Stimulated activated CD8-positive, alpha-beta memory T cell treated with anti-CD3 and anti-CD28 coated beads, Interleukin-12 subunit alpha, Interleukin-12 subunit beta, amount 100 ng/mL, for 1 hour (primary cell): Measurements from ENCODE around the gene NUP205.
A peak's percentile ranks its signal among the peaks of the same experiment; 100 is the strongest.

ENCODE experiments used
- DNase-seq: peaks from one replicate; pipeline ENCODE4 v3.0.0-alpha.2; 2020; ENCODE audit warnings: low read depth

NUP205 gene, protein sequence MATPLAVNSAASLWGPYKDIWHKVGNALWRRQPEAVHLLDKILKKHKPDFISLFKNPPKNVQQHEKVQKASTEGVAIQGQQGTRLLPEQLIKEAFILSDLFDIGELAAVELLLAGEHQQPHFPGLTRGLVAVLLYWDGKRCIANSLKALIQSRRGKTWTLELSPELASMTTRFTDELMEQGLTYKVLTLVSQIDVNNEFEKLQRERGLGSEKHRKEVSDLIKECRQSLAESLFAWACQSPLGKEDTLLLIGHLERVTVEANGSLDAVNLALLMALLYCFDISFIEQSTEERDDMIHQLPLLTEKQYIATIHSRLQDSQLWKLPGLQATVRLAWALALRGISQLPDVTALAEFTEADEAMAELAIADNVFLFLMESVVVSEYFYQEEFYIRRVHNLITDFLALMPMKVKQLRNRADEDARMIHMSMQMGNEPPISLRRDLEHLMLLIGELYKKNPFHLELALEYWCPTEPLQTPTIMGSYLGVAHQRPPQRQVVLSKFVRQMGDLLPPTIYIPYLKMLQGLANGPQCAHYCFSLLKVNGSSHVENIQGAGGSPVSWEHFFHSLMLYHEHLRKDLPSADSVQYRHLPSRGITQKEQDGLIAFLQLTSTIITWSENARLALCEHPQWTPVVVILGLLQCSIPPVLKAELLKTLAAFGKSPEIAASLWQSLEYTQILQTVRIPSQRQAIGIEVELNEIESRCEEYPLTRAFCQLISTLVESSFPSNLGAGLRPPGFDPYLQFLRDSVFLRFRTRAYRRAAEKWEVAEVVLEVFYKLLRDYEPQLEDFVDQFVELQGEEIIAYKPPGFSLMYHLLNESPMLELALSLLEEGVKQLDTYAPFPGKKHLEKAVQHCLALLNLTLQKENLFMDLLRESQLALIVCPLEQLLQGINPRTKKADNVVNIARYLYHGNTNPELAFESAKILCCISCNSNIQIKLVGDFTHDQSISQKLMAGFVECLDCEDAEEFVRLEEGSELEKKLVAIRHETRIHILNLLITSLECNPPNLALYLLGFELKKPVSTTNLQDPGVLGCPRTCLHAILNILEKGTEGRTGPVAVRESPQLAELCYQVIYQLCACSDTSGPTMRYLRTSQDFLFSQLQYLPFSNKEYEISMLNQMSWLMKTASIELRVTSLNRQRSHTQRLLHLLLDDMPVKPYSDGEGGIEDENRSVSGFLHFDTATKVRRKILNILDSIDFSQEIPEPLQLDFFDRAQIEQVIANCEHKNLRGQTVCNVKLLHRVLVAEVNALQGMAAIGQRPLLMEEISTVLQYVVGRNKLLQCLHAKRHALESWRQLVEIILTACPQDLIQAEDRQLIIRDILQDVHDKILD (N-terminal part only)

DNA sequence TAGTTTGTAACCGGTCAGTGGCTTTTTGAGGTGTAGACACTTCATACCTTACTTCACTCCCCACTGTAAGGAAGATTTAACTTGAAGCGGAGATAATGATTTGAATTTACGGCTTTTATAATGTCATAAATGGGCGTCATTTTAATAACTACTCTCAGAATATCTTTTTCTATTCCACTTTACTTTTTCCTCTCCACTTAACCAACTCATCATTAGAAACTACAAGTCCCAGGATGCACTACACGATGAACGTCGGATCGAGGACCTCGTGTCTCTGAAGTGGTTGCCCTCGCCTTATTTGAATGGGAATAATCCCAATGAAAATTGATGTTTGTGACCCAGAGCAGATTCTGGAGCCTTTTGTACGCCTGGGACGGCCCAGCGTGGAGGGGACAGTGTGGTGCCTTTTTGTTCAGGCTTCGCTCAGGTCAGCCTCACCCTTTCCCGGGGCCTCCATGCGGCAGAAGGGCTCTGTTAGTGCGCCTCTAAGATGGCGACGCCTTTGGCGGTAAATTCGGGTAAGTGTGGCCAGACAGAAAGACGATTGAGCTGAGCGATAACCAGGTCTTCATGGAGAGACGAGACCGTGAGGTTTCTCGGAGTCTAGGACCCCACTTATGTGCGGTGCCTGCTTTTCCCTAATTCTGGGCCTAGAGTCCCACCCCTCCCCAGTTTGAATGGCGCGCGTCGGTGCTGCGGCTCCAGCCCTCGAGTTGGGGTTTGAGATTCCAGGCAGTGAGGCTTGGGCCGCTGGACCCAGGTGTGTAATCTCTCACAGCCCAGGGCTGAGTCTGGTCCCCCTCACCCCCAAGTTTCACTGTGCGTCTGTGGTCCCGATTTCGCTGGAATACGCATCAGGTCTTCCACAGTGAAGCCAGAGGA is at the start of gene NUP205:
NUP205 (plus strand) TSS at position 463 of the 882 bp plus-strand sequence; CDS start at position 491, 28 bp downstream.
- DNase-seq, result peak; percentile 57

DNA sequence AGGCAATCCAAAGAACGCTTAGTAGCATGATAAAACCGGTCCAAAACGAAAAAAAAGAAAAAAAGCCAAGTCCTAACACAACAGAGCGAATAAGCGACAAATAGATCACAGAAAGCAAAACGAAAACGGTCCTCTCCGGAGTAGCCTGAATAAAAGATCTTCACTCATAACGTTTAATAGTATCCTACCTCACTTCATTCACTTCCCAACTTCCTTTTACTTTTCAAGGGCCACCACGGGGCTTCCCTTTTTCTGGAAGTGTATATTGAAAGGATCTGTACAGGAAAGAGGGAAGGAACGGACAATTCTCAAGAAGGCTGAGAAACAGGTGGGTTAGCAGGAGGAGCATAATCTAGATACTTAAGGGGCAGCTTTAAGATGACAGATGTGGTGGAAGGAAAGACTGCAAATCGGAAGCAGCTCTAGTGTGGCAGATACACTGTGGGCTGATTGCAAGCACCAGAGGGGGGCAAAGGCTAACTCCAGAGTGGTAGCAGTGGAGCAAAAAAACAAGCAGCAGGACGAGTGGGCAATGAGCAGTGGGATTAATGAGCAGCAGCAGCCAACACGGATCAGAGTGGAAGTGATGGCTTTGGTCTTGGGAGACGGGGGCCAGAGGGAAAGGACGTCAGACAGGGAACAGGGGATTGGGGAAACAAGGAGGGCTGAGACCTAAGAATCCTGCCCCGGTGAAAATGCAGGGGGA is 48.7 kb upstream of the NUP205 start:
- DNase-seq, result peak; percentile 4

DNA sequence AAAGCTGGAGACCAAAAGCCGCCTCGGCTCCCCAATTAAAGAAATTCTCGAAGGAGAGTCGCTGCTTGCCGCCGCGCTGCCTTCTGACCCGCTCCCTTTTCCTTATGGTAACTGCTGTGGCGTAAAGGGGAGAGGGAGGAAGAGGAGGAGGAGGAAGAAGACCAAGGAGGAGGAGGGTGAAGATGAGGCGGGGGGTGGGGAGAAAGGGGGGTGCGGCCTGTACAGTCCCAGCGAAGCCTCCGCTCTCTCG is 48.2 kb upstream of the NUP205 start:
- no peak for DNase-seq

DNA sequence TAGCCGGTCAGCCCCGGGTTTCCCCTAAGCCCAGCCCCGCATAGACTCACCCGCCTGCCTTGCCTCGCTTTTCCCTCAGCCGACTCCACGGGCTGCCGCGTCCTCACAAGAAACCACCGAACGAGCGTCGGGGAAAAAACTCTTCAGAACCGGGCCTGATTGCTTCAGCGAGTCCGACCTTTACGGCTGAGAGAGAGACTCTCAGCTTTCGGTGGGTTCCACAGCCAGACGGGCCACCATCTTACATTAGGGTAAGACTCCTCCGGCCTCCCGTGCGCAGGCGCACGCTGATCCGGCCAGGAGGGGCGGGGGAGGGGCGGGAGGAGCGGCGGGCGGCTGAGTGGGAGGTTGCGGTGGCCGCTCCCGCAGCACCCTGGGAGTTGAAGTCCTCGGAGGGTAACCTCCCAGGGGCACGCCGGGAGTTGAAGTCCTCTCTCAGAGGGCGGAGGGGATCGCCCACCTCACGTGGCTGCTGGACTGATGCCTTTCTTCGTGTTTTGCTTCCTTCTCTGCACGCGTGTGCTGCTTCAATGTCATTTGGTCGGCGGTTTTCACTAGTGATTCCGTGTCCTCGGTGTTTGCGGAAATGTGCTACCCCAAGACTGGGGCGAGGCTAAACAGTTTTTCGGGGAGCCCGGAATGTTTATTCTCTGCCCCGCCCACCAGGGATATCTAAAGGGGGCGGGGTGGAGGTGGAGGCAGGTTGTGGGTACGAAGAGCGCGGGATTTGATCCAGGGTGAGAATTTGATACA is 47.7 kb upstream of the NUP205 start, which contains the start of gene CNOT4:
CNOT4 (minus strand) TSS at position 264 of the 753 bp plus-strand sequence. CDS start 71,771 bp downstream, outside the sequence.
- peak; percentile 93 for DNase-seq

DNA sequence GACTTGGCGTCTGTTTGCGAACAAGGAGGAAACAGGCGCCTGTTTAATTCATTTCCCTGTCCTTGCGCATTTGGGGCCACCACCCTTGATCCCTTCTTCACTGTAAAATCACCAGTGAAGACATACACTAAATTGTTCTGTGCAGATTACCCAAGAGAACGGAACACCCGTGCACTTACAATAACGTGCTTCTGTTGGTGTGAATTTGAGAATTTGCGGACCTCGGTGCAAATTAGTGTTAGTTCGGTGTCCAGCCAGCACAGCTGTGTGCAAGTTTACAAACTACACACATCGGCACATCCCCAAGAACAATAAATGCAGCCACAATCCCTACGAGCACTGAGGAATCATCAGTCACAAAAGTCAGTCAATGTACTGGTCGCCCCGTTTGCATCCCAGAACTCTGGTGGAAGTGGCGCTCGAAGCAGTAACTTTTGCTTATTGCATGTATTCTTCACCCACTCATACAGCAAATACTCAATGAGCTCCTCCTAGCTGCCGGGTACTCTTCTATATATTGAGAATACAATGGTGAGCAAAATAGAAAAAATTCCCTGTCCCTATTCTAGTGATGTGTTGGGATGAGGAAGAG is 47.0 kb upstream of the NUP205 start:
- no peak for DNase-seq

DNA sequence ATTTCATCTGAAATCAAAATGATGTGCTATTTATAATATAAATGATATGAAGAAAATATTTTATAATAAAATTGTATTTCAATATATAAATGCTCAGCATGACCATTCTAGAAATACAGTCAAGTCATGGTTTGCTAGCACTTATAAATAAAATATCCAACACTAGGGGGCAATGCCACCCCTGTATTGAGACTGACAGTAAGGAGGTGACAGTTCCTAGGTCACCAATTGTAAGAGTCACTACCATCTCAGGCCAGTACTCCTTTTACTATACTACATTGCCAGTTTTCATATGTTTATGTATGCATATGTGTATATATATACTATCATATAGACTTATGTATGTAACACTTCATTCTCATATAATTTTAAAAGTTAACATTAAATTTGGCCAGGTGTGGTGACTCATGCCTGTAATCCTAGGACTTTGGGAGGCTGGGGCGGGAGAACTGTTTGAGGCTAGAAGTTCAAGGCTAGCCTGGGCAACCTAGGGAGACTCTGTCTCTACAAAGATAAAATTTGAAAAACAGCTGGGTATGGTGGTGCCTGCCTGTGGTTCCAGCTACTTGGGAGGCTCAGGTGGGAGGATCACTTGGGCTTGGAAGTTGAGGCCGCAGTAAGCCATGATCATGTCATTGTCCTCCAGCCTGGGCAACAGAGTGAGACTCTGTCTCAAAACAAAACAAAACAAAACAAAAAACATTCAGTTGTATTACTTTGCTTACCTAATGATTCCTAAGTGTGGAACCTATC is 45.4 kb upstream of the NUP205 start:
- DNase-seq, result no peak

DNA sequence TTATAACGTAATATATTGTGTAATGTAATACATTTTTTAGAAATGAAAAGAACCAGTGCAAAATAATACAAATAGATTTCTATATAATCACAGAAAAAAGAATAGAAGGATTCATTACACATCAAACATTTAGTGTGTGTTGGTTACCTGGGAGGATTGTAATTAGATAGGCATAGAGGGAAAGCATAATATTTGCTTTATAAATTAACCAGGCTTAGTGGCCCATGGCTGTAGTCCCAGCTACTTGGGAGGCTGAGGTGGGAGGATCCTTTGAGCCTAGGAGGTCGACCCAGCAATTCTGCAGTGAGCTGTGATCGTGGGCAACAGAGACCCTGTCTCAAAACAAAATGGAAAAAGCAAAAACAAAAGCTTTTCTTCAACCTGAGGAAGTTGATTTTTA is 42.9 kb upstream of the NUP205 start:
- DNase-seq, result no peak

DNA sequence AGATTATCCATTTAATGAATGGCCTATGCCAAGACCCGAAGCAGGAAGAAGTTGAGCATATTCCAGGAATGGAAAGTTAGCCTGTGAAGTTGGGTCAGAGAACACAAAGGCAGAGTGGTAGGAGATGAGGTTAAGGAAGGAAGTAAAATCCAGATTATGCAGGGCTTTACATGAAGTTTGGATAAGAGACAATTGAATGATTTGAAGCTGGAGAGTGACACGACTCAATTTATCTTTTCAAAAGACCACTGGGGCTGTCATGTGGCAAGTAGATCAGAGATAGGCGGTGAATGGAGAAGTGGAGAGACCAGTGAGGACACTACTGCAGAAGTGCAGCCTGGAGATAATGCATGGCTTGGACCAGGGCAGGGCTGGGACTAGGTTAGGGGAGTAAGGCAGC is 40.7 kb upstream of the NUP205 start:
- no peak for DNase-seq

DNA sequence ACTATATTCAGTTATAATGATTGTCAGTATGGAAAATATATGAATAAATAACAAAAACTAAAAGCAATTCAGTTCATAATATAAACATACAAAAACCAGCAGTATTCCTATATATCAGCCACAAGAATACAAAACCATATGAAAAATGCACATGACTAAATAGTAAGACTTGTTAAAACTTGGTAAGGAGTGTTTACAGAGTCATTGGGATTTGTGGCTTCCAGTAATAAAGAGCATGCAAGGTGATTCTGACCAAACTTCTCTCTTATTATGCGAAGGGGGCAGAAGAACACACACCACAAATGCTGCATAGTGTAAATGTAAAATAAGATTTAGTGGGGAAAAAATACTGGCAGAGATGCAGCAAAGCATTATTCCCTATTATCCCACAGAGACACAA is 39.0 kb upstream of the NUP205 start:
- no peak for DNase-seq

DNA sequence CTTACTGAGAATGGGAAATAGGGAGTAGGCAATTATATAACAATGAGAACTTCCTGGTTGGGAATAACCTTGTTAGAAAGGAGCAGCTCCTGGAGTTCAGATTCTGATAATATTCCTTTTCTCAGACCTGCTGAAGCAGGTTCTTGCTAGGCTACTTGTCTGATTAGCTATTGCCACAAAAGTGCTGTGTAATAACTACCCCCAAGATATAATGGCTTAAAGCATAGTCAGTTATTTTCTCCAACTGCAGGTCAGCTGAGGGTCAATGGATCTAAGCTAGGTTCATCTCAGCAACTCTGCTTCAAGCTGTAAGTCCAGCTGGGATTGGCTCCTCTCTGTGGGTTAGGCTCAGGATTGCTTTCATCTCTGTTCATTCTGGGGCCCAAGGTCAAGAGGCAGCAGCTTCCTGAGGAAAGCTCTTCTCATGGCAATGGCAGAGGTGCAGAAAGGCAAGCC is 38.5 kb upstream of the NUP205 start:
- DNase-seq, result no peak

DNA sequence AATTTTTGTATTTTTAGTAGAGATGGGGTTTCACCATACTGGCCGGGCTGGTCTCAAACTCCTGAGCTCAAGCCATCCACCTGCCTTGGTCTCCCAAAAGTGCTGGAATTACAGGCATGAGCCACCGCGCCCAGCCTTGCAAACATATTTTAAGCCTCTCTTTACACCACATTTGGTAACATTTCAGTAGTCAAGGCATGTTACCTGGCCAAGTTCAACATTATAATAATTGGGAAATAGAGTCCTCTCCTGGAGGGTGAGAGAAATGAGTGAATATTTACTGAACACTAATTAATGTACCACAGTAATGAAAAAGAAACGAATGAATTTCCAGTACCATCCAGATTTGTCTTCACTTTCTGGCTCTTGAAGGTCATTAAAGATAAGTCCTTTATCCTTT is 37.8 kb upstream of the NUP205 start:
- DNase-seq, result no peak

DNA sequence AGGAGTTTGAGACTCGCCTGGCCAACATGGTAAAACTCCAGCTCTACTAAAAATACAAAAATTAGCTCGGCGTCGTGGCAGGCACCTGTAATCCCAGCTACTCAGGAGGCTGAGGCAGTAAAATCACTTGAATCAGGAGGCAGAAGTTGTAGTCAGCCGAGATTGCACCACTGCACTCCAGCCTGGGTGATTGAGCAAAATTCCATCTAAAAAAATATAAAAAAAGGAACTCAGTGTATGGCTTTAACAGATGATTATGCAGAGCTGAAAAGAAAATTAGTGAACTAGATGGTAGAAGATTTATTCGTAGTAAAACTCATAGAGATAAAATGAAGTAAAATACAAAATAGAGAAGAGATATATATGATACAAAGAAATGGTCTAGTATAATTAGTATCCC is 35.2 kb upstream of the NUP205 start:
- no peak for DNase-seq

DNA sequence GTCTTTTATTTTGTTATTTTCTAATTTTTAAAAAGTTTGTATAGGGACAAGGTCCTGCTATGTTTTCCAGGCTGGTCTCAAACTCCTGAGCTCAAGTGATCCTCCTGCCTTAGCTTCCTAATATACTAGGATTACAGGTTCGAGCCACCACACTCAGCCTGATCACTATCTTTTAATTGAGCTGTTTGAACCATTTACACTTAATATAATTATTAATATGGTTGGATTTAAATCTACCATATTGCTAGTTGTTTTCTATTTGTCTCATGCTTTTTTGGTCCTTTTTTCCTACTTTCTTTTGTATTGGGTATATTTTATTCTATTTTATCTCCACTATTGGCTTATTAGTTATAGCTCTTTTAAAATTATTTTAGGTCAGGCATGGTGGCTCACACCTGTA is 34.6 kb upstream of the NUP205 start:
- no peak for DNase-seq

DNA sequence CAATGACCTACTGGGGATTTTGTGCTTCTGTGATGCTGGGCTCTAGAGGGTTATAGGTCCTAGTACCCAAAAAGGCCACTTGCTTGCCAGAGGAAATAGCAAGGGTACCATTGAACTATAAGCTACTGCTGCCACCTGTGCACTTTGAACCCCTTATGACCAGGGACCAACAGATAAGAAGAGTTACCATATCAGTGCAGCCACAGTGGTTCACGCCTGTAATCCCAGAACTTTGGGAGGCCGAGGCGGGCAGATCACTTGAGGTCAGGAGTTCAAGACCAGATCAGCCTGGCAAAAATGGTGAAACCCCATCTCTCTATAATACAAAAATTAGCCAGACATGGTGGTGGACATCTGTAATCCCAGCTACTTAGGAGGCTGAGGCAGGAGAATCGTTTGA is 32.3 kb upstream of the NUP205 start:
- DNase-seq, result no peak

DNA sequence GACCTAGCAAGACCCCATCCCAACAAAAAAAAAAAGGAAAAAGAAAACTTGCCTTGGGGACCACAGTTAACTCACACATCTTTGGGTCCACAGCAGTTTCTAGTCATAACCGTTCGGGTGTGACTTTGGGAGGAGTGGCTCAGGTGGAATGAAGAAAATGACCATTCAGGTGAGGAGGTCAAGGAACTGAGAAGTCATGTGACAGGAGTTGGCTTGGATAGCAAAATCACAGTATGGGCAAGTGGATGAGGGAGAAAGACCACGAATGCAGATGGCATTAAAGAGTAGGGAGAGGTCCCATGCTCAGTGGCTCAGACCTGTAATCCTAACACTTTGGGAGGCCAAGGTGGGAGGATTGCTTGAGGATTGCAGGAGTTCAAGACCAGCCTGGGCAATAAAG is 30.7 kb upstream of the NUP205 start:
- no peak for DNase-seq

DNA sequence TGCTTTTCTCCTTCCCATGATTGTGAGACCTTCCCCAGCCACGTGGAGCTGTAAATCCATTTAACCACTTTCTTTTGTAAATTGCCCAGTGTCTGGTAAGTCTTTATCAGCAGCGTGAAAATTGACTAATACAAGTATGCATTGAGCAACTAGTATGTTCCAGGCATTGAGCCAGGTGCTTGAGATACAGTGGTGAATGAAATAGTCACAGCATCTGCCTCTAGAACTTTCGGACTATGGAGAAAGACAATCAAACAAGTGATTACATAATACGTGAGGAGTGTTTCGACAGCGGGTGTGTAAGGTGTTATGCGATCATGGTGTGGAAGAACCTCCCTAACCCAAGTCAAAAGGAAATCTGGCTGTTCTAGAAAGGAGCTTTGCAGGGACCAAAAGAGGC is 21.6 kb upstream of the NUP205 start:
- no peak for DNase-seq

DNA sequence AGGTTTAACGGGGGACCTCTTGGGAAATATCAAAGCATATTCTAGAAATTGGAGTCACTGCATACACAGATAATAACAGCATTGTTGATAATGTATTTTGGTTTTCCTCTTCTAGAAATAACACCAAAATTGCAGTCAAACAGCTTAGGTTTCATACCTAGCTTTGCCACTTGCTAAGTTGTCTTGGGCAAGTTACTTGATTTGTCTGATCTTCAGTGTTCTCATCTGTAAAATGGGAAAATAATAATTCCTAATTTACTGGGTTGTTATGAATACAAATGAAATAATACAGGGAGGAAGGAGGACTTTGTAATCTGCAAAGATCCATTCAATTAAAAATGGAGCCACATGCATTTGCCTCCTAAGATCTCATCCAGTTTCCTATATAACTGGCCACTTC is 20.3 kb upstream of the NUP205 start:
- DNase-seq, result no peak

DNA sequence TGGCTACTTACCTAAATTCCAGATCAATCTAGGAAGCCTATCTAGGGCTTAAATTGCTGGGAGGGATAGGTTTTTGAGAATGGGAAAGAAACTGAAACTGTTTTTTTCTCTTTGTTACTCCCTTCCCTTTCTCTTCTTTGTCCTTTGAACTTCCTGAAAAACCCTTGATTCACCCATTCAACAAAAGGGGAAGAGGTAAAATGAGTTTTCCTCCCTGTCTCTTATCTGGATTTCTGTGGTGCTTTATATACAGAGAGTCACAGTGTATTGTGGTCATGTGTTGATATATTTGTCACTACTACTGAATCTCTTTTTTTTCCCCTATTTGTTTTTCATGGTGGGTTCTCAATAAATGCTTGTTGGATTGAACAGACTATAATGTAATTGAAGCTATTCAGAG is 19.8 kb upstream of the NUP205 start:
- DNase-seq, result no peak

DNA sequence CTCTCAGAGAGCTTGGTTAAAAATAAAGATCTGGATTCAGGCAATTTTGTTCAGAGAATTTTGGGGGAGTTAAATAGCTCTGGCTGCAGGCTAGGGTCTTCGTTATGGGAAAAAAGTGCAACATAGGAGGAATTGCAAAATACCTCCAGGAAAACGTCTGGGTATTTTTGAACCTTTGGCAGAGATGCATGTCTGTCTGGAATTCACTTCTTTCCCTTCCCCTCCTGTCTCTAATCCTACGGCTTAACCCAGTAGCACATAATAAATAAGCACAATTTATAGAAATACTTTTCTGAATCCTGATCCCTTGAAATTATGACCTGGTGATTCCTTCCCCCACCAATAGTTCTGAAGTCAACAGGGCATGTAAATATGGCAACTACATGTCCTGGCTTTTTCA is 19.3 kb upstream of the NUP205 start:
- no peak for DNase-seq
